ENCODE results near the gene WDFY4.

The WDFY4 gene

GRCh38 chr10:48934672-48935501, 250.2 kb downstream of the WDFY4 start:
- TF ChIP-seq TAF1 (IDR thresholded peaks at IDR 0.05; ENCODE audit: borderline replicate concordance, insufficient read depth, low read length) (no peak), SIN3A (IDR thresholded peaks at IDR 0.05; ENCODE audit: borderline replicate concordance, insufficient read depth, low read length) (no peak), FOXP2 (optimal IDR thresholded peaks at IDR 0.05; ENCODE audit: borderline replicate concordance, extremely low read depth, extremely low read length, insufficient read depth) (no peak), POLR2AphosphoS5 (IDR thresholded peaks at IDR 0.05; ENCODE audit: low read depth, low read length) (no peak), REST (IDR thresholded peaks at IDR 0.05; ENCODE audit: insufficient read depth in 1 of 2, low read depth in 2 of 2, low read length in 2 of 2) (no peak)

- TF ChIP-seq POLR2AphosphoS5 (IDR thresholded peaks at IDR 0.05; ENCODE audit: low read depth, low read length) = no peak
- no peak for TF ChIP-seq REST (IDR thresholded peaks at IDR 0.05; ENCODE audit: insufficient read depth in 1 of 2, low read depth in 2 of 2, low read length in 2 of 2)
- TF ChIP-seq FOXP2 (optimal IDR thresholded peaks at IDR 0.05; ENCODE audit: borderline replicate concordance, extremely low read depth, extremely low read length, insufficient read depth) = no peak
- TF ChIP-seq TAF1 (IDR thresholded peaks at IDR 0.05; ENCODE audit: borderline replicate concordance, insufficient read depth, low read length) = no peak
Measured at GRCh38 chr10:48935577-48935976, 250.9 kb downstream of the WDFY4 start.

DNA sequence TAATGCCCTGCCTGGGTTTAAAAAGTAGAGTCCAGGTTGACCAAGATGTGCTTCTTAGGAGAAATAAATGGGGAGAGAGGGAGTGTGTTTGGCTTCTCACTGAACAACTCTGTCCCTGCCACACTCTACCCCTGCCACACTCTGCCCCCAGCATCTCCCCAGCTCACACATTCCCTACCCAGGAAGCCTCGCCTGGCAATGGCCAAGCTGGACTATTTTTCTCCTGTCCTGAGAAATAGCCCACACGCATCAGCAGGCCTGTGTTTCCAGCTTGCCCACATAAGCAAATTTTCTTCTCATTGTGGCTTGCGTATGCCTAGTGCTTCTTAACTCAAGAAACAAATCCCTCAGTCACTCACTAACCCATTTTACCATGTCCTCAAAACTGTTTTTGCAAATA, 253.1 kb downstream of the WDFY4 start:
- no peak for TF ChIP-seq SIN3A (IDR thresholded peaks at IDR 0.05; ENCODE audit: borderline replicate concordance, insufficient read depth, low read length)
- no peak for TF ChIP-seq POLR2AphosphoS5 (IDR thresholded peaks at IDR 0.05; ENCODE audit: low read depth, low read length)
- TF ChIP-seq TAF1 (IDR thresholded peaks at IDR 0.05; ENCODE audit: borderline replicate concordance, insufficient read depth, low read length) = no peak

DNA sequence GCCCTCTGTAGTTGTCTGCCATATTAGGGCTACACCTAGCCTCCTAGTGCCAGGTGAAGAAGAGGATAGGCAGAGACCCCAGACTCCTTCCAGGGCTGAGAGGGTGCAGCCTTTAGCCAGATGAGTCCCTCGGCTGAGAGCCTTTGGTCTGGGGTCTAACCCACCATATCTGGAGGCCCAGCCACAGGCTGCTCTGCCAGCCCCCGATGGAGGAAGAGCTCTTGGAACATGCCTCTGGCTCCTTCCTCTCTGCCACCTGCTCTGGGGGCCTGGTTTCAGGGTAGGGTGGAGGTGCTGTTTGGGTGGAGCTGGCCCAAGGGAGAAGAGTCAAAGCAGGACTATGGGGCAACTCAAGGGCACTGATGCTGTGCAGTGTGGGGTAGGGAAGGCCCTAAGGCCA, 253.6 kb downstream of the WDFY4 start:
- TF ChIP-seq REST (IDR thresholded peaks at IDR 0.05; ENCODE audit: insufficient read depth in 1 of 2, low read depth in 2 of 2, low read length in 2 of 2) (no peak), FOXP2 (optimal IDR thresholded peaks at IDR 0.05; ENCODE audit: borderline replicate concordance, extremely low read depth, extremely low read length, insufficient read depth) (no peak), SIN3A (IDR thresholded peaks at IDR 0.05; ENCODE audit: borderline replicate concordance, insufficient read depth, low read length) (no peak), TAF1 (IDR thresholded peaks at IDR 0.05; ENCODE audit: borderline replicate concordance, insufficient read depth, low read length) (no peak), POLR2AphosphoS5 (IDR thresholded peaks at IDR 0.05; ENCODE audit: low read depth, low read length) (no peak)

DNA sequence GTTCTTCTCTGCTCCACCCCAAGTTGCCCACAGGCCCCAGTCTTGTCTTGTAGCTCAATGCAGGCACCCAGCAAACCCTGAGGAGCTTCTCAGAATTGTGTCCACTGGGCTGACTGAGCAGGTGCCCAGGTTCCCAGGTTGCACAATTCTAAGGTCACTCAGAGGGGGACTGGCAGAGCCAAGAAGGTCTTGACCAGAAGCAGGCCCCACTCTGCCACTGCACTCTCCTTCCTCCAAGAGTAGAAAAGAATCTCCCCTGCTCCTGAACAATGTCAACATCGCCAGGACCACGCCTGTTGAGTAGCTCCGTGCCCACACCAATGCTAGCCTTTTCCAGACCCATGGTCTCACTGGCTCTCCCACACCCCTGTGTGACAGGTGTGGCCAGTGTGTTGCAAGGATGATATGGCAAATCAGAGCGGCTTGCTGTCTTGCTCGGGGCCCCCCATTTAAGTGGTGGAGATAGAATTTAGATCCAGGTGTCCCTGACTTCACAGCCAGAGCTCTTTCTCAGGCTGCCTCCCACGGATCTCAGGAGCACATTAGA, 254.4 kb downstream of the WDFY4 start:
- TF ChIP-seq POLR2AphosphoS5 (IDR thresholded peaks at IDR 0.05; ENCODE audit: low read depth, low read length) = no peak
- TF ChIP-seq SIN3A (IDR thresholded peaks at IDR 0.05; ENCODE audit: borderline replicate concordance, insufficient read depth, low read length) = no peak
- TF ChIP-seq TAF1 (IDR thresholded peaks at IDR 0.05; ENCODE audit: borderline replicate concordance, insufficient read depth, low read length) = no peak
- no peak for TF ChIP-seq REST (IDR thresholded peaks at IDR 0.05; ENCODE audit: insufficient read depth in 1 of 2, low read depth in 2 of 2, low read length in 2 of 2)
- TF ChIP-seq FOXP2 (optimal IDR thresholded peaks at IDR 0.05; ENCODE audit: borderline replicate concordance, extremely low read depth, extremely low read length, insufficient read depth) = no peak
